ENCODE measurements around the gene ABHD17A. TPM values are rescaled to one million over a fixed set of nuclear protein-coding genes. Genes with fewer than 3 reads are reported as not detected.

The ABHD17A gene
- total and polyA plus RNA-seq, 7 donors, result 60.7 to 97.1 (median 86.6) TPM

GRCh38 chr19:1837222-1837565, 48.1 kb downstream of the ABHD17A start:
- Histone ChIP-seq H3K4me3 (no peak overlapping the region), H3K9me3 (no peaks in the 10 kb centered on the region), H3K27ac (no peak overlapping the region), H3K4me1 (peaks cover 0 to 41% (median 32%) of the 10 kb centered on the region in 4 donors), H3K27me3 (no peaks in the 10 kb centered on the region), H3K36me3 (peaks cover 0 to 6% (median 0%) of the 10 kb centered on the region in 4 donors)
- 70 to 82% methylated on average over 11 of the region's 11 CpGs for WGBS, 2 donors
- intact Hi-C loops (cut with DNase I), result no loop called here
- no peak for DNase-seq
- TF ChIP-seq POLR2AphosphoS5 (IDR thresholded peaks at IDR 0.05) (no peak), EP300 (IDR thresholded peaks at IDR 0.05) (no peak), CTCF (IDR thresholded peaks at IDR 0.05) (no peak), POLR2A (IDR thresholded peaks at IDR 0.05) (no peak)

DNA sequence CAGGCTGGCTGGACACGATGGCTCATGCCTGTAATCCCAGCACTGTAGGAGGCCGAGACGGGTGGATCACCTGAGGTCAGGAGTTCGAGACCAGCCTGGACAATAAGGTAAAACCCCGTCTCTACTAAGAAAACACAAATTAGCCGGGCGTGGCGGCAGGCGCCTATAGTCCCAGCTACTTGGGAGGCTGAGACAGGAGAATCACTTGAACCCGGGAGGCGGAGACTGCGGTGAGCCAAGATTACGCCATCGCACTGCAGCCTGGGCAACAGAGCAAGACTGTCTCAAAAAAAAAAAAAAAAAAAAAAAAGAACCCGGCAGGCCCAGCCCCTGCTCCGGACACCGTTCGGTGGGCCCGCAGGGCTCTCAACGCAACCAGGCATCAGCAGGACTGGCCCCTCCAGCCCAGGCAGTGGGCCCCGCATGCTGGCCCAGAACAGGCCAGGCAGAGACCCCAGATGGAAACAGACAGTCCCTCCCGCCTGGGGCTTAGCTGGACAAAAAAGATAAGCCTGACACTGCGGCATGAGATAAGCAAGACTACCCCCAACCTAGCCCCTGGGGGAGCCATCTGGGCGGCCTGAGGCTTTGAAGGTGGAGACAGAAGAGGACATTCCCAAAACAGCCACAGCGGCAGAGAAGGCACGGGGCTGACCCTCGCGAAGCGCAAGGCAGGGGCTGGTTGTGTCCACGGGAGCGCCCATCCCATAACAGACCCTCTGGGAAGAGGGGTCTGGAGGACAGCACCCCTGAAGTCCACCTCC, 48.7 kb downstream of the ABHD17A start:
- WGBS, 2 donors, result 87 to 94% methylated on average over 31 of the region's 31 CpGs
- DNase-seq, result no peak
- TF ChIP-seq EP300 (IDR thresholded peaks at IDR 0.05) (no peak), POLR2A (IDR thresholded peaks at IDR 0.05) (no peak), POLR2AphosphoS5 (IDR thresholded peaks at IDR 0.05) (no peak), CTCF (IDR thresholded peaks at IDR 0.05) (no peak)
- H3K36me3 ChIP-seq, result peaks cover 0 to 6% (median 0%) of the 10 kb centered on the region in 4 donors
- peaks cover 0 to 38% (median 27%) of the 10 kb centered on the region in 4 donors for H3K4me1 ChIP-seq
- intact Hi-C loops (cut with DNase I), result no loop called here
- no peaks in the 10 kb centered on the region for H3K9me3 ChIP-seq
- H3K27me3 ChIP-seq, result no peaks in the 10 kb centered on the region
- H3K27ac ChIP-seq, result no peak overlapping the region
- H3K4me3 ChIP-seq, result no peak overlapping the region

DNA sequence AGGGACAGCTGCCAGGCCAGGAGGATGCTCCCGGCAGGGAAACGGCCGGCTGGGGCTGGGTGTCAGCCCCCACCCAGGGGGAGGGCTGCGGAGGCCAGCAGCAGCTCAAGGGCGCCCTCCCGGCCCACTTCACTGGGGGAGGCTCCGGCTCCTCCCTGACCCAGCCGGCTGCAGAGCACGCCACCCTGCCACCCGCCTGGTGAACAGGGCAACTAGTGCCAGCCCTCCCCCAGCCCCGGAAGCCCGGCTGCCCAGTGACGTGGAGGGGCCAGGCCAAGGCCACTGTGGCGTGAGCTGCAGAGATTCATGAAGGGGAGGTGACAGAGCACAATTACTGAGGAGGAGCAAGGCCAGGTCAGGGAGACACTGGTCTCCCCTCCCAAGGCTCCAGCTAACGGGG, 51.8 kb downstream of the ABHD17A start:
- no peak for DNase-seq
- Histone ChIP-seq H3K4me1 (peaks cover 0 to 36% (median 26%) of the 10 kb centered on the region in 4 donors), H3K4me3 (no peak overlapping the region), H3K9me3 (no peaks in the 10 kb centered on the region), H3K27ac (no peak overlapping the region), H3K27me3 (no peaks in the 10 kb centered on the region), H3K36me3 (peaks cover 0 to 5% (median 0%) of the 10 kb centered on the region in 4 donors)
- intact Hi-C loops (cut with DNase I), result no loop called here
- TF ChIP-seq POLR2AphosphoS5 (IDR thresholded peaks at IDR 0.05), result no peak
- no peak for TF ChIP-seq POLR2A (IDR thresholded peaks at IDR 0.05)
- TF ChIP-seq CTCF (IDR thresholded peaks at IDR 0.05), result no peak
- TF ChIP-seq EP300 (IDR thresholded peaks at IDR 0.05), result no peak
- 81 to 87% methylated on average over 15 of the region's 15 CpGs for WGBS, 2 donors

DNA sequence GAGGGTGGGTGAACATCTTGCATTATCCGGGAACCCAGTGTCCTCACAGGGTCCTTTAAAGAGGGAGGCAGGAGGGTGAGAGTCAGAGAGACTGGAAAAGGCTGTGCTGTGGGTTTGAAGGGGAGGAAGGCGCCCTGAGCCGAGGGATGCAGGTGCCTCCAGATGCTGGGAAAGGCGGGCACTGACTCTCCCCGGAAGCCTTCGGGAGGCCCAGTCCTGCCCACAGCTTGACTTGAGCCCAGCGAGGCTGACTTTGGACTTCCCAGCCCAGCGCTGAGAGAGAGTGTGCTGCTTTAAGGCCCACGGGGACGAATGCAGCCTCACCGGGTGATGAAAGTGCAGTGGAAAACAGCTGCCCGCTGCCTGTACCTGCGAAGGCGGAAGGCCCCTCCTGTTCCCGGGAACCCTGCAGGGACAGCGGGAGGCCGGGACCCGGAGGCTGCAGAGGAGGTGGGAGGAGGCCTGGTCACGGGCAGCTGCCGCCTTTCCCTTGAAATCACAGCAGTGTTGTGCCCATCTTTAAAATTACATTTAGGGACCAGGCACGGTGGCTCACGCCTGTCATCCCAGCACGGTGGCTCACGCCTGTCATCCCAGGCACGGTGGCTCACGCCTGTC, 53.1 kb downstream of the ABHD17A start:
- intact Hi-C loops (cut with DNase I), result no loop called here
- Histone ChIP-seq H3K4me1 (peaks cover 0 to 28% (median 15%) of the 10 kb centered on the region in 4 donors), H3K9me3 (no peaks in the 10 kb centered on the region), H3K4me3 (no peak overlapping the region), H3K27me3 (no peaks in the 10 kb centered on the region), H3K36me3 (peaks cover 6 to 19% (median 9%) of the 10 kb centered on the region in 4 donors), H3K27ac (no peak overlapping the region)
- TF ChIP-seq EP300 (IDR thresholded peaks at IDR 0.05) (no peak), POLR2A (IDR thresholded peaks at IDR 0.05) (no peak), CTCF (IDR thresholded peaks at IDR 0.05) (no peak), POLR2AphosphoS5 (IDR thresholded peaks at IDR 0.05) (no peak)
- WGBS, 2 donors, result 87 to 91% methylated on average over 26 of the region's 26 CpGs
- no peak for DNase-seq
